OCI-LY7 (cell line): ENCODE results near the gene SPPL3. TPM values are rescaled to one million over a fixed set of nuclear protein-coding genes. Genes with fewer than 3 reads are reported as not detected.

Source experiments
- BruUV-seq: library from RNA; stranded (reverse); fragments of 400-500 nt; replicated peaks from 2 replicates; lab custom pipeline; 2021; lab: Mats Ljungman, UMichigan
- CTCF ChIA-PET: fragments of 300-600 bp; sonication (Branson Sonifier 250); formaldehyde crosslinking; loops from one replicate; lab custom pipeline; 2022; ENCODE audit warnings: antibody characterized with exemption; ENCODE audit not compliant: unreplicated experiment; lab: Charles Lee
- POLR2A ChIA-PET: fragments of 300-600 bp; sonication (Branson Sonifier 250); formaldehyde crosslinking; loops from one replicate; lab custom pipeline; 2022; ENCODE audit warnings: antibody characterized with exemption; lab: Charles Lee
- DNase-seq: peaks from one replicate; pipeline ENCODE4 v3.0.0-alpha.2; 2015; ENCODE audit warnings: low spot score
- H2AFZ ChIP-seq: fragments of 200-600 bp; sonication (generic), shearing (Covaris generic); 2 replicates; pipeline ENCODE4 v1.6.1; 2014; ENCODE audit warnings: mild to moderate bottlenecking, antibody characterized with exemption, low read length, moderate library complexity
- H3K27ac ChIP-seq: fragments of 200-600 bp; sonication (generic); 2 replicates; pipeline ENCODE4 v1.5.1; 2014; ENCODE audit warnings: mixed run types, low read depth, mild to moderate bottlenecking, moderate library complexity, low read length, inconsistent platforms; ENCODE audit not compliant: poor library complexity, severe bottlenecking
- H3K36me3 ChIP-seq: fragments of 200-600 bp; sonication (generic); 2 replicates; pipeline ENCODE4 v1.6.1; 2014; ENCODE audit warnings: mild to moderate bottlenecking, antibody characterized with exemption, low read length, moderate library complexity, mixed read lengths; ENCODE audit not compliant: insufficient read depth
- H3K4me1 ChIP-seq: fragments of 200-600 bp; sonication (generic); 2 replicates; pipeline ENCODE4 v1.5.1; 2014; ENCODE audit warnings: mild to moderate bottlenecking, low read length; ENCODE audit not compliant: insufficient read depth, poor library complexity, severe bottlenecking
- H3K4me2 ChIP-seq: fragments of 200-600 bp; sonication (generic); 2 replicates; pipeline ENCODE4 v1.6.1; 2014; ENCODE audit warnings: mild to moderate bottlenecking, low read length
- H3K4me3 ChIP-seq: fragments of 200-600 bp; sonication (generic); 2 replicates; pipeline ENCODE4 v1.5.1; 2014; ENCODE audit warnings: mild to moderate bottlenecking, low read depth, low read length; ENCODE audit not compliant: poor library complexity, severe bottlenecking
- H3K79me2 ChIP-seq: fragments of 200-600 bp; sonication (generic); 2 replicates; pipeline ENCODE4 v1.6.1; 2016; ENCODE audit warnings: low read depth, mild to moderate bottlenecking, low read length, moderate library complexity, mixed read lengths; ENCODE audit not compliant: insufficient read depth
- H3K9me2 ChIP-seq: fragments of 200-600 bp; sonication (generic); 2 replicates; pipeline ENCODE4 v1.6.1; 2016; ENCODE audit warnings: mild to moderate bottlenecking, low read length, mixed read lengths; ENCODE audit not compliant: insufficient read depth
- H3K9me3 ChIP-seq: fragments of 200-600 bp; sonication (generic); 2 replicates; pipeline ENCODE4 v1.6.1; 2014; ENCODE audit warnings: mild to moderate bottlenecking, mixed run types, low read length, mixed read lengths
- H4K20me1 ChIP-seq: fragments of 200-600 bp; sonication (generic); 2 replicates; pipeline ENCODE4 v1.6.1; 2014; ENCODE audit warnings: mild to moderate bottlenecking, antibody characterized with exemption, low read length, moderate library complexity, mixed read lengths; ENCODE audit not compliant: insufficient read depth
- CTCF ChIP-seq: fragments of 200-600 bp; sonication (generic); conservative IDR thresholded peaks from 2 replicates; pipeline ENCODE4 v1.5.1; 2014; ENCODE audit warnings: mild to moderate bottlenecking, antibody characterized with exemption, low read length, moderate library complexity, mixed read lengths
- EZH2phosphoT487 ChIP-seq: fragments of 200-600 bp; sonication (generic); IDR thresholded peaks from 2 replicates; pipeline ENCODE4 v1.6.1; 2018; ENCODE audit warnings: low read depth, borderline replicate concordance, mild to moderate bottlenecking, mixed run types, antibody characterized with exemption, low read length, moderate library complexity, mixed read lengths
- intact Hi-C: fragments of 100-400 bp; cut with micrococcal nuclease; formaldehyde crosslinking; loops from one replicate; pipeline ENCODE4 v1.10.0; 2022; ENCODE audit not compliant: unreplicated experiment
- total RNA-seq, 2 experiments: library from RNA; depleted of rRNA in 1 of 2; stranded (reverse); fragments of >200 nt in 1 of 2; shearing (Covaris generic) in 1 of 2; gene quantifications; 2 replicates each; pipeline ENCODE4 v1.2.3, GENCODE V29; 2014 to 2022

SPPL3 gene
- total RNA-seq, 2 experiments from 2014 or later, result 8.6 to 36.6 TPM

GRCh38 chr12:120903412-120904196 lies 554 bp downstream of the SPPL3 start:
- POLR2A ChIA-PET, result interaction anchor here (0.9 to 1.9 kb wide), 4 partner anchors 12 to 105 kb away, joined by 3 to 9 read pairs (median 4); no protein-coding TSS in a partner anchor
- Histone ChIP-seq H3K9me3 (no peaks in the 10 kb centered on the region), H3K79me2 (peaks cover 46% of the 10 kb centered on the region), H3K36me3 (peaks cover 26% of the 10 kb centered on the region), H4K20me1 (peaks cover 14% of the 10 kb centered on the region), H3K4me1 (peaks cover 27% of the 10 kb centered on the region), H3K27ac (peak overlapping the region; percentile 63), H2AFZ (no peak overlapping the region), H3K9me2 (no peaks in the 10 kb centered on the region), H3K4me3 (peak overlapping the region; percentile 86), H3K4me2 (peak overlapping the region; percentile 97)
- no TSS peak for BruUV-seq
- TF ChIP-seq CTCF, result no peak
- no peak for TF ChIP-seq EZH2phosphoT487
- CTCF ChIA-PET, result interaction anchor here (0.6 kb wide), 2 partner anchors 17 to 36 kb away, joined by 3 to 5 read pairs; no protein-coding TSS in a partner anchor
- peak; percentile 71 for DNase-seq
- intact Hi-C loops, result loop anchor here (2.0 to 10.0 kb wide), 3 partner anchors 19 to 139 kb away; no protein-coding TSS in a partner anchor

GRCh38 chr12:120902846-120903411 lies 1.2 kb downstream of the SPPL3 start:
- TF ChIP-seq CTCF (no peak), EZH2phosphoT487 (no peak)
- H3K4me1 ChIP-seq, result peaks cover 27% of the 10 kb centered on the region
- peak overlapping the region; percentile 97 for H3K4me2 ChIP-seq
- H3K4me3 ChIP-seq, result peak overlapping the region; percentile 86
- H3K9me3 ChIP-seq, result no peaks in the 10 kb centered on the region
- peak; percentile 21 for DNase-seq
- POLR2A ChIA-PET, result interaction anchor here (0.6 to 1.9 kb wide), 6 partner anchors 12 to 126 kb away, joined by 3 to 9 read pairs (median 4); no protein-coding TSS in a partner anchor
- CTCF ChIA-PET, result interaction anchor here (1.5 kb wide), 1 partner anchor 46 kb away, joined by 3 read pairs; no protein-coding TSS in a partner anchor
- H4K20me1 ChIP-seq, result peaks cover 14% of the 10 kb centered on the region
- H2AFZ ChIP-seq, result no peak overlapping the region
- H3K36me3 ChIP-seq, result peaks cover 30% of the 10 kb centered on the region
- peak overlapping the region; percentile 63 for H3K27ac ChIP-seq
- intact Hi-C loops, result loop anchor here (2.0 to 10.0 kb wide), 3 partner anchors 18 to 138 kb away; no protein-coding TSS in a partner anchor
- peaks cover 53% of the 10 kb centered on the region for H3K79me2 ChIP-seq
- BruUV-seq, result no TSS peak
- H3K9me2 ChIP-seq, result no peaks in the 10 kb centered on the region
